Measurements from ENCODE around the gene SYT7. TPM values are rescaled to one million over a fixed set of nuclear protein-coding genes. Genes with fewer than 3 reads are reported as not detected.

SYT7 gene
- polyA plus RNA-seq, 3 donors, result 2.4 to 11.1 (median 6.9) TPM

GRCh38 chr11:61511383-61511782, 69.5 kb downstream of the SYT7 start:
- WGBS, 3 donors, result 52 to 67% (median 61%) methylated on average over 3 of the region's 3 CpGs
- H3K27ac ChIP-seq (ENCODE audit: low read depth, low read length), result no peak overlapping the region

- no peak overlapping the region for H3K27ac ChIP-seq (ENCODE audit: low read depth, low read length)
These were observed 69.9 kb downstream of the SYT7 start for GRCh38 chr11:61510974-61511373.

GRCh38 chr11:61510166-61510919, 70.5 kb downstream of the SYT7 start:
- no peak overlapping the region for H3K27ac ChIP-seq (ENCODE audit: low read depth, low read length)
- WGBS, 3 donors, result 80 to 81% (median 81%) methylated on average over 16 of the region's 16 CpGs

More at GRCh38 chr11:61510974-61511373, 69.9 kb downstream of the SYT7 start:
- WGBS, 3 donors, result 61 to 76% (median 72%) methylated on average over 14 of the region's 14 CpGs

- no peak overlapping the region for H3K27ac ChIP-seq (ENCODE audit: low read depth, low read length)
- WGBS, 3 donors, result 6 to 7% (median 6%) methylated on average over 100 to 117 of the region's 117 CpGs
These were observed 71.5 kb downstream of the SYT7 start for GRCh38 chr11:61509043-61510029.

- no peak within 1 kb of the TSS for H3K27ac ChIP-seq (ENCODE audit: low read depth, low read length)
- 4 to 9% (median 8%) methylated on average over 48 to 74 of the region's 74 CpGs for WGBS, 3 donors
These were observed 72.7 kb downstream of the SYT7 start, which contains the start of gene LRRC10B for GRCh38 chr11:61507962-61508861. Gene LRRC10B (plus strand): TSS chr11:61508749. CDS start chr11:61508999, 250 bp downstream.

- 67 to 74% (median 72%) methylated on average over 14 of the region's 14 CpGs for WGBS, 3 donors
- no peak overlapping the region for H3K27ac ChIP-seq (ENCODE audit: low read depth, low read length)
These were observed 73.7 kb downstream of the SYT7 start for GRCh38 chr11:61507012-61507768.

GRCh38 chr11:61505640-61506155, 75.2 kb downstream of the SYT7 start:
- WGBS, 3 donors, result 63 to 65% (median 65%) methylated on average over 10 of the region's 10 CpGs

GRCh38 chr11:61505106-61505505, 75.8 kb downstream of the SYT7 start:
- 89 to 92% (median 91%) methylated on average over 5 of the region's 5 CpGs for WGBS, 3 donors
- H3K27ac ChIP-seq (ENCODE audit: low read depth, low read length), result no peak overlapping the region

More at GRCh38 chr11:61505640-61506155, 75.2 kb downstream of the SYT7 start:
- no peak overlapping the region for H3K27ac ChIP-seq (ENCODE audit: low read depth, low read length)

- no peak overlapping the region for H3K27ac ChIP-seq (ENCODE audit: low read depth, low read length)
- 60 to 79% (median 73%) methylated on average over 8 of the region's 8 CpGs for WGBS, 3 donors
These were observed 77.6 kb downstream of the SYT7 start for GRCh38 chr11:61503135-61503770.

- 91 to 100% (median 95%) methylated on average over 1 of the region's 1 CpG for WGBS, 3 donors
- no peak overlapping the region for H3K27ac ChIP-seq (ENCODE audit: low read depth, low read length)
These were observed 78.4 kb downstream of the SYT7 start for GRCh38 chr11:61502522-61502921.

- 75 to 81% (median 76%) methylated on average over 12 of the region's 12 CpGs for WGBS, 3 donors
- no peak overlapping the region for H3K27ac ChIP-seq (ENCODE audit: low read depth, low read length)
These were observed 80.9 kb downstream of the SYT7 start for GRCh38 chr11:61499816-61500491.

- 83 to 88% (median 84%) methylated on average over 15 of the region's 15 CpGs for WGBS, 3 donors
These were observed 82.0 kb downstream of the SYT7 start for GRCh38 chr11:61498767-61499341.

GRCh38 chr11:61497876-61498275, 83.0 kb downstream of the SYT7 start:
- no peak overlapping the region for H3K27ac ChIP-seq (ENCODE audit: low read depth, low read length)
- WGBS, 3 donors, result 76 to 82% (median 81%) methylated on average over 9 of the region's 9 CpGs

More at GRCh38 chr11:61498767-61499341, 82.0 kb downstream of the SYT7 start:
- H3K27ac ChIP-seq (ENCODE audit: low read depth, low read length), result no peak overlapping the region

- 48 to 95% (median 93%) methylated on average over 2 of the region's 2 CpGs for WGBS, 3 donors
- no peak overlapping the region for H3K27ac ChIP-seq (ENCODE audit: low read depth, low read length)
These were observed 83.4 kb downstream of the SYT7 start for GRCh38 chr11:61497473-61497872.

- WGBS, 3 donors, result 92 to 96% (median 95%) methylated on average over 15 of the region's 15 CpGs
- H3K27ac ChIP-seq (ENCODE audit: low read depth, low read length), result no peak overlapping the region
These were observed 84.1 kb downstream of the SYT7 start for GRCh38 chr11:61496602-61497400.

Data from adipose tissue (tissue), 3 donors.